HepG2 (cell line): ENCODE data around the gene VWA7. TPM values are rescaled to one million over a fixed set of nuclear protein-coding genes. Genes with fewer than 3 reads are reported as not detected.
A peak's percentile ranks its signal among the peaks of the same experiment; 100 is the strongest.

Source experiments
- BCL6 ChIP-seq: IDR thresholded peaks from 2 replicates; pipeline ENCODE4 v1.6.1; 2016; ENCODE audit warnings: missing genetic modification reagents, missing compliant biosample characterization
- E2F5 ChIP-seq: sonication (generic); formaldehyde crosslinking; conservative IDR thresholded peaks from 2 replicates; pipeline ENCODE4 v1.4.0; 2020; ENCODE audit warnings: missing genetic modification reagents
- EEA1 ChIP-seq: sonication (generic); formaldehyde crosslinking; IDR thresholded peaks from 2 replicates; pipeline ENCODE4 v1.5.1; 2020; ENCODE audit warnings: mild to moderate bottlenecking, missing genetic modification reagents, borderline replicate concordance
- EED ChIP-seq: sonication (generic); formaldehyde crosslinking; IDR thresholded peaks from 2 replicates; pipeline ENCODE4 v1.5.0; 2020; ENCODE audit warnings: mild to moderate bottlenecking, missing genetic modification reagents
- FOXA1 ChIP-seq, 2 experiments: fragments of 450-650 bp in 1 of 2; sonication (generic) in 1 of 2; formaldehyde crosslinking in 1 of 2; IDR thresholded peaks; 2 replicates each; pipeline versions ENCODE4 v1.4.0 to v1.6.1; 2016 to 2020; ENCODE audit warnings: missing genetic modification reagents in 1 of 2
- FOXC1 ChIP-seq: sonication (generic); formaldehyde crosslinking; IDR thresholded peaks from 2 replicates; pipeline ENCODE4 v1.8.0; 2022; ENCODE audit warnings: mild to moderate bottlenecking, missing genetic modification reagents, borderline replicate concordance
- FOXO1 ChIP-seq: sonication (generic); formaldehyde crosslinking; IDR thresholded peaks from 2 replicates; pipeline ENCODE4 v1.4.0; 2020; ENCODE audit warnings: missing genetic modification reagents
- IKZF5 ChIP-seq: IDR thresholded peaks from 2 replicates; pipeline ENCODE4 v1.6.1; 2018; ENCODE audit warnings: missing genetic modification reagents, mild to moderate bottlenecking, missing compliant biosample characterization
- ISL2 ChIP-seq: sonication (generic); formaldehyde crosslinking; IDR thresholded peaks from 2 replicates; pipeline ENCODE4 v1.5.0; 2020; ENCODE audit warnings: missing genetic modification reagents
- MATR3 ChIP-seq: sonication (generic); formaldehyde crosslinking; IDR thresholded peaks from 2 replicates; pipeline ENCODE4 v1.4.0; 2020; ENCODE audit warnings: missing genetic modification reagents
- MLLT10 ChIP-seq: sonication (generic); formaldehyde crosslinking; IDR thresholded peaks from 2 replicates; pipeline ENCODE4 v1.4.0; 2020; ENCODE audit warnings: missing genetic modification reagents
- MTF1 ChIP-seq: sonication (generic); formaldehyde crosslinking; IDR thresholded peaks from 2 replicates; pipeline ENCODE4 v1.5.0; 2020; ENCODE audit warnings: missing genetic modification reagents
- POLR2AphosphoS5 ChIP-seq: IDR thresholded peaks from 2 replicates; pipeline ENCODE4 v1.6.1; 2012; ENCODE audit warnings: low read depth, low read length
- TARDBP ChIP-seq: sonication (generic); formaldehyde crosslinking; IDR thresholded peaks from 2 replicates; pipeline ENCODE4 v1.8.0; 2022; ENCODE audit warnings: mild to moderate bottlenecking, missing genetic modification reagents
- ZBTB26 ChIP-seq: IDR thresholded peaks from 2 replicates; pipeline ENCODE4 v1.6.1; 2016; ENCODE audit warnings: missing compliant biosample characterization, missing genetic modification reagents, borderline replicate concordance
- ZMAT3 ChIP-seq: sonication (generic); formaldehyde crosslinking; conservative IDR thresholded peaks from 2 replicates; pipeline ENCODE4 v1.7.0; 2021; ENCODE audit warnings: missing genetic modification reagents
- ZNF225 ChIP-seq: sonication (generic); formaldehyde crosslinking; IDR thresholded peaks from 2 replicates; pipeline ENCODE4 v1.4.0; 2020; ENCODE audit warnings: mild to moderate bottlenecking, missing genetic modification reagents
- ZNF33A ChIP-seq: sonication (generic); formaldehyde crosslinking; IDR thresholded peaks from 2 replicates; pipeline ENCODE4 v1.5.1; 2020; ENCODE audit warnings: missing genetic modification reagents, mild to moderate bottlenecking, moderate library complexity, borderline replicate concordance
- ZNF414 ChIP-seq: sonication (generic); formaldehyde crosslinking; IDR thresholded peaks from 2 replicates; pipeline ENCODE4 v1.5.0; 2020; ENCODE audit warnings: missing genetic modification reagents
- ZNF512B ChIP-seq: sonication (generic); formaldehyde crosslinking; IDR thresholded peaks from 2 replicates; pipeline ENCODE4 v1.5.1; 2020; ENCODE audit warnings: missing genetic modification reagents, mild to moderate bottlenecking, borderline replicate concordance
- ZNF577 ChIP-seq: sonication (generic); formaldehyde crosslinking; IDR thresholded peaks from 2 replicates; pipeline ENCODE4 v1.4.0; 2020; ENCODE audit warnings: mild to moderate bottlenecking, low read depth, missing genetic modification reagents, borderline replicate concordance
- ZNF782 ChIP-seq: sonication (generic); formaldehyde crosslinking; IDR thresholded peaks from 2 replicates; pipeline ENCODE4 v1.4.0; 2020; ENCODE audit warnings: missing genetic modification reagents, mild to moderate bottlenecking, borderline replicate concordance
- ZNF816 ChIP-seq: sonication (generic); formaldehyde crosslinking; IDR thresholded peaks from 2 replicates; pipeline ENCODE4 v1.8.0; 2022; ENCODE audit warnings: missing genetic modification reagents, mild to moderate bottlenecking, borderline replicate concordance
- polyA plus RNA-seq, 8 experiments: library from polyadenylated mRNA; depleted of rRNA in 3 of 8; stranded (reverse) in 7 of 8; unstranded in 1 of 8; fragments of >200 nt; fragmentation: Illumina TruSeq in 4 of 8; extraction: Trizol in 4 of 8; gene quantifications; 2 replicates each; pipeline versions ENCODE4 v1.2.1 to v1.2.3, GENCODE V29; 2011 to 2016; ENCODE audit warnings: low read depth in 4 of 8, missing spikeins in 1 of 8, mixed read lengths in 1 of 8; ENCODE audit not compliant: insufficient read depth in 1 of 8
- total RNA-seq, 5 experiments: library from RNA; depleted of rRNA; stranded (reverse); fragments of >200 nt; fragmentation: Illumina TruSeq; extraction: Trizol; gene quantifications; 2 replicates each; pipeline ENCODE4 v1.2.3, GENCODE V29; 2016; ENCODE audit warnings: low read depth in 1 of 5

VWA7 gene
- total and polyA plus RNA-seq, 2 of the 13 experiments (the other 11 are each of a cell fraction or from before 2014, with no cell fraction given) = 0.86 to 3.3 TPM

- TF ChIP-seq ISL2 = peak; percentile 66
- no peak for TF ChIP-seq EED
- TF ChIP-seq FOXC1 = peak; percentile 86; the same call in 1 of the 2 replicates
- TF ChIP-seq MTF1 (CRISPR knock-in tag) = no peak
- no peak for TF ChIP-seq ZNF225 (CRISPR knock-in tag)
- peak; percentile 67; the same call in 1 of the 2 replicates for TF ChIP-seq ZBTB26
- peak; percentile 82 for TF ChIP-seq TARDBP (CRISPR knock-in tag)
- TF ChIP-seq ZNF33A (CRISPR knock-in tag) = no peak
- TF ChIP-seq ZMAT3 (CRISPR knock-in tag) = 0 out of 2 replicates have a peak, but pooled peaks have one; percentile 23
- TF ChIP-seq MATR3 (CRISPR knock-in tag) = no peak
- no peak for TF ChIP-seq FOXA1 (IDR thresholded peaks at IDR 0.05)
- TF ChIP-seq FOXA1 (CRISPR knock-in tag; IDR thresholded peaks at IDR 0.05) = 0 out of 2 replicates have a peak, but pooled peaks have one; percentile 38
- TF ChIP-seq ZNF782 = no peak; the same call in 1 of the 2 replicates
- 0 out of 2 replicates have a peak, but pooled peaks have one; percentile 66 for TF ChIP-seq ZNF512B (CRISPR knock-in tag)
- TF ChIP-seq ZNF816 (CRISPR knock-in tag) = no peak
- peak; percentile 61 for TF ChIP-seq POLR2AphosphoS5
- peak; percentile 63 for TF ChIP-seq FOXO1
- no peak for TF ChIP-seq ZNF577 (CRISPR knock-in tag)
- TF ChIP-seq IKZF5 (CRISPR knock-in tag) = peak; percentile 81; the same call in 1 of the 2 replicates
- TF ChIP-seq E2F5 (CRISPR knock-in tag) = peak; percentile 33; the same call in 1 of the 2 replicates
- no peak for TF ChIP-seq MLLT10 (CRISPR knock-in tag)
- TF ChIP-seq EEA1 = no peak
- peak; percentile 94 for TF ChIP-seq ZNF414 (CRISPR knock-in tag)
- TF ChIP-seq BCL6 (CRISPR knock-in tag) = peak; percentile 72; the same call in 1 of the 2 replicates
These were observed at the start of gene VWA7 (continued) for GRCh38 chr6:31776989-31777666.
